T follicular helper cell (primary cell): ENCODE measurements around the gene ADAMTS2.

Source experiments
- DNase-seq: peaks from one replicate; pipeline ENCODE4 v3.0.0-alpha.2; 2020; ENCODE audit warnings: low read depth

Gene ADAMTS2

GRCh38 chr5:179232091-179232735 lies 113.0 kb downstream of the ADAMTS2 start:
- DNase-seq, result no peak

GRCh38 chr5:179231309-179231708 lies 114.0 kb downstream of the ADAMTS2 start:
- no peak for DNase-seq

GRCh38 chr5:179230061-179230461 lies 115.2 kb downstream of the ADAMTS2 start:
- DNase-seq, result no peak

GRCh38 chr5:179229331-179229831 lies 115.9 kb downstream of the ADAMTS2 start:
- DNase-seq, result no peak

- DNase-seq, result no peak
Observed at GRCh38 chr5:179228341-179229121, 116.7 kb downstream of the ADAMTS2 start.

GRCh38 chr5:179227580-179228311 lies 117.5 kb downstream of the ADAMTS2 start:
- no peak for DNase-seq

GRCh38 chr5:179227229-179227579 lies 118.1 kb downstream of the ADAMTS2 start:
- no peak for DNase-seq

- no peak for DNase-seq
Observed at GRCh38 chr5:179226696-179227095, 118.6 kb downstream of the ADAMTS2 start.

GRCh38 chr5:179225387-179225786 lies 119.9 kb downstream of the ADAMTS2 start:
- DNase-seq, result no peak

- DNase-seq, result no peak
Observed at GRCh38 chr5:179224741-179225140, 120.5 kb downstream of the ADAMTS2 start.

- no peak for DNase-seq
Observed at GRCh38 chr5:179223961-179224360, 121.3 kb downstream of the ADAMTS2 start.

GRCh38 chr5:179223528-179223927 lies 121.7 kb downstream of the ADAMTS2 start:
- DNase-seq, result no peak

- DNase-seq, result no peak
Observed at GRCh38 chr5:179222246-179223017, 122.8 kb downstream of the ADAMTS2 start.

- DNase-seq, result no peak
Observed at GRCh38 chr5:179221877-179222220, 123.4 kb downstream of the ADAMTS2 start.

- DNase-seq, result no peak
Observed at GRCh38 chr5:179221196-179221876, 123.9 kb downstream of the ADAMTS2 start.

- no peak for DNase-seq
Observed at GRCh38 chr5:179220716-179221115, 124.5 kb downstream of the ADAMTS2 start.

- DNase-seq, result no peak
Observed at GRCh38 chr5:179219661-179220620, 125.3 kb downstream of the ADAMTS2 start.

GRCh38 chr5:179218943-179219330 lies 126.3 kb downstream of the ADAMTS2 start:
- no peak for DNase-seq

GRCh38 chr5:179217956-179218942 lies 127.0 kb downstream of the ADAMTS2 start:
- no peak for DNase-seq
